ENCODE data around the gene CD200R1.
"Not testable (repeated sequence)": the region's sequence is repeated elsewhere in the genome, so short reads cannot be mapped to it uniquely, and the experiment has no call there.

CD200R1 gene

DNA sequence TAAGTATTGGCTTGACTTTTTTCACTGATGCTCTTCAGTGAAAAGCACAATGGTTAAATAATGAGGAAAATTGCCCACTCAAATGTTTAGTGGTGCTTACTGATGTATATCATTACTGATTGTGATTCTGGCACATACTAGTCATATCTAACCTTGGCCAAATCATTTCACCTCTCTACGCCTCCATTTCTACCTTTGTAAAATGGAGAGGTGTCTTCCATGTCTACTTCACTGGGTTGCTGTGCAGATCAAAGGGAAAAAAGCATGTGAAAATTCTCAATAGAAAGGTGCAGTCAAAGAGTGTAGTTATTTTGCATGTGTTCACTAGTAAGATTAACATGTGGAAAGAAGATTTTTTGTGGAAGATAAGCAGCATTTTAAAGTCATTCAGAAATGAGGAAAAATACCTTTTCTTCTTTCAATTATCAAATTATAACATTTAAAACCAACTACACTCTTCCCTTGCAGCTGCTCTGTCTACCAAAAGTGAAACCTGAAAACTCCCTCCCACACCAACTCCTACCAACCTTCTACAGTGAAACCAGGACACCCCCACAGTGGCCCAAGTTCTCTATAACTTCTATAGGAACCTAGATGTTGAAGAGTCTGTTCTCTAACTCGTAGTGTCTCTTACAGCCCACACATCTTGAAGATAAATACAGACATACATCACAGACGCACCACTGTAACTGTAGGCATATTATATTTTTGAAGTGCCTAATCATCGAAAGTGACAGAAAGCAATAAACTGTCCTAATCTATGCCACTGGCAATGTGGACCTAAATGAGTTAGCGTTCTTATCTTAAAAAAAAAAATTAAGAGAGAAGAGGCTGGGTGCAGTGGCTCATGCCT lies 1.4 kb downstream of the CD200R1 start:
- DNase-seq: peak; percentile 47

DNA sequence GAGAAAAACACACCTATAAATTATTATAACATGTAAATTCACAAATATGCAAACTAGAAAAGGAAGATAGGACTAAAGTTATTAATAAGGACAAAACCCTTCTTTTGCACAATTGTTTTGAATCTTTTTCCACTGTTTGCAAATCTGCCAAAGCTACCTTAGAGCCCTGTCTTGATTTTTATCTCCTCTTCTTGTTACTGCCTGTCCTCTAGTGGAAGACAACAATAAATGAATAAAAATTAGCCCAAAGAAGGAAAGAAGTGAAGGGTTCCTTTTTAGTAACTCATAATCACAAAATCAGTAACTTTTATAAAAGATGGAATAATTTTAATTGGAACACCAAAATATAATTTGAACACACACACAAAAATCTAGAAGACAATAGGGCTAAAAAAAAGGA lies 2.7 kb downstream of the CD200R1 start:
- no peak for DNase-seq

DNA sequence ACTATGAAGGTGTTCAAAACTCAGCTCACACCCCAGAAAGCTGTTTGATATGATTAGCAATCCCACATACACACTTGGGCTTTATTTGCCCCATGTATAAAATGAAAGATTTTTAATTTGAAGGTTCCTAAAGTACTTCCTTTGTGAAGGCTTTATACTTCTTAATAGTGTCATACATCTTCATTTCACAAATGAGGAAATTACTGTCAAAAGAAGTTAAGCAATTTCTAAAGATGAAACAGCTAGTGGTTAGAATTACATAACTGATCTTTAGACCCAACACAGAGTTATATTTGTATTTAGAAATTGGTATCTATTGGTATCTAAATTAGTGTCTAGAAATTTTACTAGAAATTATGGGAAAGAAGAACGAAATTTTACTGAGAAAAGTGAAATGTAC lies 7.1 kb downstream of the CD200R1 start:
- DNase-seq: no peak

DNA sequence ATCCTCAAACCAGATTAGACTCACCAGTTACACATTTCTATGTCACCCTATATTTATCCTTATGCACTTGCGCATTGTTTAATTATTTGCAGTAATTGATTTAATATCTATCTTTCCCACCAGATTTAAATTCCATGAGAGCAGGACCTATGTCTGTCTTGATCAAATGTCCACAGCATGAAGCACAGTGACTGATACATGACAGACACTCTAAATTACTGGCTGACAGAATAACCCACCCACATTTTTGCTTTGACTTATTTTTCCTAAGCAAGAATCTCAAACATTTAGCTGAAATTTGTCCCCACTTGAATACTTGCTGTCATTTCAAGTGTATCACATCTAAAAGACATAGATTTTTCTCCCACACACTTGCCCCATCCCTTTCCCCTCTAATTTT lies 7.5 kb downstream of the CD200R1 start:
- DNase-seq: no peak

DNA sequence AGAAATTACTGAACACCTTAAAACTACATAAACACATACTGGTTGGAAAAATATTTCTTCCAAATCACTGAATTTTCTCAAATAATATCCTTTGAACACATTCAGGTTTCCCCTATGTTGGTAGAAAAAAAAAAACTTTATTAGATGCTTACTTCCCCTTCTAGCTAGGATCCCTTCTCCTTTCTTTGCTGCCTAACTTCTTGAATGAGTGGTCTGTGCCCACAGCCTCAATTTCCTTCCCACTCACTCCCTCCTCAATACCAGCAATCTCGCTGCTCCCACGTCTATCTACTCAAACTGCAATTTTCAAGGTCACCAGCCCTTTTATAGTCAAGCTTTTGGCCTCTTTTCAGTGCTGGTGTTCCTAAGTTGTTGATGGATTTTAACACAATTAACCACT lies 8.3 kb downstream of the CD200R1 start:
- no peak for DNase-seq

DNA sequence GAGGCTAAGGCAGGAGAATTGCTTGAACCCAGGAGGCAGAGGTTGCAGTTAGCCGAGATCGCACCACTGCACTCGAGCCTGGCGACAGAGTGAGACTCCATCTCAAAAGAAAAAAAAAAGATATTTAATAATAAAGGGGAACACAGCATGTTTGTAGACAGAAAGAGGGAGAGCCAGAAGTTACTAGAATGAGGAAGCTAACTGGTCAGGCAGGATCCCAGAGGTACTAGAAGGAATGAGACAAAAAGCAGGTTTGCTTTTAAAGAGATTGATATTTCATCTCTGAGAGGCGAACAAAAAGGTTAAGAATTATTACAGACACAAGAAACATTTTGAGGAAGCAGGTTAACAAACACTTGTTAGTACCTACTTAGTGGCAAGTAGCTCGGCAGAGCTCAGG lies 9.2 kb downstream of the CD200R1 start:
- DNase-seq: no peak

DNA sequence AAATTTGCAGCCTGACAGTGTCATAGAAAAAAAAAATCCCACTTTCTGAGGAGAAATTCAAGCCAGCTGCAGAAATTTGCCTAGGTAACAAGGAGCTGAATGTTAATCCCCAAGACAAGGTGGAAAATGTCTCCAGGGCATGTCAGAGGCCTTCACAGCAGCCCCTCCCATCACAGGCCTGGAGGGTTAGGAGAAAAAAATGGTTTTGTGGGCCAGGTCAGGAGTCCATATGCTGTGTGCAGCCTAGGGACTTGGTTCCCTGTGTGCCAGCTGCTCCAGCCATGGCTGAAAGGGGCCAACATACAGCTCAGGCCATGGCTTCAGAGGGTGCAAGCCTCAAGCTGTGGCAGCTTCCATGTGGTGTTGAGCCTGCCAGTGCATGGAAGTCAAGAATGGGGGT lies 11.2 kb downstream of the CD200R1 start:
- no peak for DNase-seq

DNA sequence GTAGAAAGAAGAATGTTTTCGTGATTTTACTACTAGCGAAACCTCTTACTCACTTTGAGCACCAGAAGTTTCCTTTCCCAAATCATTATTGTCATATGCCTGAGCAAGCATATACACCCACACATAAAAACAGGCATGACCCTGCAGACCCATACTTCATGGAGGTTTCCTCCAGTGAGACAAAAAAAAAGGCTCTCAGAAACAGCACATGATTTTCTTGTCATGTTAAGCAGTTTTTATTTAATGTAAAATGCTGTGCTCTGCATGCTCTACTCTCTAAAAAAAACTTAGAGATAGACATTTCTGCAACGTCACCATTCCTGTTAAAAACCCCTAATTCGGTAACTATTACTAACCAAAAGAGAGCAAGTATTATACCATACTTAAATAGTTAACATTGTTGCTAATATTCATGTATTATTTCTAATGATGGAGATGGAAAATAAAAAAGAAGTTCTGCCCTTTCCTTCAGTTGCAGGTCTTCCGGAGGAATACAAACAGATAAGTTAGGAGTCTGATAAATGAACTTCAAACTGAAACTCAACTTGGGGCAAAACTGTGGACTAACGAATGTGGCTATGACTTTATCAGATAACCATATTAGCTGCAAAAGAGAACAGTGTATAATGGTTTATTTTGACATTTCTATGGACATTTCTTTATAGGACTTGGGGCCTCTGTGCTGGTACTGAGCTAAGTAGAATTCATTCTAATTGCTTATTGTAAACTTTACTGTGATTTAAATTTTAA lies 15.9 kb downstream of the CD200R1 start:
- no peak for DNase-seq

DNA sequence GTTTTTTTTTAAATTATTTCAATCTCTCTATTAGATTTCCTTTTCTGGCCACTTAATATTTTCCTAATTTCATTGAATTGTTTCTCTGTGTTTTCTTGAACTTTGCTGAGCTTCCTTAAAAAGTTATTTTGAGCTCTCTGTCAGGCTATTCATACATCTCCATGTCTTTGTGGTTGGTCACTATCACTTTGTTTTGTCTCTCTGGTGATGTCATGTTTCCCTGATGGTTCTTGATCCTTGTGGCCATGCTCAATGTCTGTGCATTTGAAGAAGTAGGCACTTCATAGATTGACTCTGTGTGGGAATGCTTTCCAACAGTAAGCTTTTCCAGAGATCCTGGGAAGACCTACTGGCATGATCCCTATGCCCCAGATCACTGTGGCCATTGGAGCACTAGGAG lies 18.6 kb downstream of the CD200R1 start:
- DNase-seq: no peak

DNA sequence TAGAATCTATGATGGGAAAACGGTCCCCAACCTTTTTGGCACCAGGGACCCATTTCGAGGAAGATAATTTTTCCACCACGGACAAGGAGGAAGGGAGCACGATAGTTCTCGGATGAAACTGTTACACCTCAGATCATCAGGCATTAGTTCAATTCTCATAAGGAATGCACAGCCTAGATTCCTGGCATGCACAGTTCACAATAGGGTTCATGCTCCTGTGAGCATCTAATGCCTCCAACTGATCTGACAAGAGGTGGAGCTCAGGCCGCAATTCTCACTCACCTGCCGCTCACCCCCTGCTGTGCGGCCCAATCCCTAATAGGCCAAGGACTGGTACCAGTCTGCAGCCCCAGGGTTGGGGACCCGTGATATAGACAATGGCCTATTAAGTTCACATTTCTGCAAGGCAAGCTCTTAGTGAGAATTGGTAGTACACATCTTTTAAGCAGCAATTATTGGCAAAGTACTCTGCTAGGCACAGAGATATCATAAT lies 26.5 kb downstream of the CD200R1 start:
- DNase-seq: no peak

DNA sequence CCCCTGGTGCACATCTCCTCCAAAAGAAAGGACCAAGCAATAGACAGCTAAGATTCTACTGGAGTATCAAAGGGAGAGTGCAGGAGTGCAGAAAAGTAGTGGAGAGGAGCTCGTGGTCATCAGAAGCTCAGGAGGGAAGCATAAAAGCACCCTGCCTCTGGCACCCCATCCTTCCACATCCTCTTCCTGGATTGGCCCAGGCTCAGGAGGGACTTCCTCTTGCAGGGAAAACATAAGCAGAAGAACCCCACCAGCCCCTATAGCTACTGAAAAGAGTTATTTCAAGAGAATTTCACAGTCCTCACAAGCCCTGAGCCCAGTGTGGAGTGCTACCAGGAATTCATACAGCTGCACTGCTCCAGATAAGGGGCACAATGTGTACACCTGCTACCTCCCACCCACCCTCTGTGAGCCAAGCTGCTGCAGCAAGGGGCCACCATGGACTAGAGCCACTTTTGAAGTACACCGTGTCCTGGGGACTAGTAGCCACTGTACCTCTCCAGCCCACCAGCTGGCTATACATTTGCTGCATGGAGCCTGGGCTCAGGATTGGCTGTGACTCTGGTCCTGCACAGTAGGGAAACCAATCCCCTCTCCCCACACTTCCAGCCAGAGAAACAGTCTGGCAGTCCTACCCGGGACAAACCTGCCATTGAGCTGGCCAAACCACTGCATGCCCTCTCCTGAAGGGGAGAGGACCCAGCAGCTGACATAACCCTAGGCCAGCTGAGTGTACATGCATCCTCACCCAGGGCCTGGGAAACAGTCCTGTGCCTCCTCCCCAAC lies 43.0 kb downstream of the CD200R1 start:
- no peak for DNase-seq

DNA sequence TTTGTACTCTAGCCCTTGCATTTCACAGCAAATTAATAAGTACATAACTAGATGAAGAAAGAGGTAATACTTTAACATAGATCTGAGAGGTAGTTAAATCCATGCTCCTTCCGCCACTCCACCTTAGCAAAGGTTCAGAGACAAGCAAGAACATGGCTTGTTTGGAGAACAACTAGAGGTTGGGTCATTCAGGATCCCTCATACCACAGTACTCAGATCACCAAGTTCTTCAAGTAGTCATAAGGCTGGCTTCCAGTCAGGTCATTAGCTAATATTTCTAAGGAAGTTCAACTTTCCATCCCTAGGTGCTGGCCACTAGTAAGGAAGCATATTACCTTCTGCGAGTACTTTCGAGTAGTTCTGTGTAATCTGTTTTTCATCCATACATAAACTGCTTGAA lies 44.1 kb downstream of the CD200R1 start:
- no peak for DNase-seq

DNA sequence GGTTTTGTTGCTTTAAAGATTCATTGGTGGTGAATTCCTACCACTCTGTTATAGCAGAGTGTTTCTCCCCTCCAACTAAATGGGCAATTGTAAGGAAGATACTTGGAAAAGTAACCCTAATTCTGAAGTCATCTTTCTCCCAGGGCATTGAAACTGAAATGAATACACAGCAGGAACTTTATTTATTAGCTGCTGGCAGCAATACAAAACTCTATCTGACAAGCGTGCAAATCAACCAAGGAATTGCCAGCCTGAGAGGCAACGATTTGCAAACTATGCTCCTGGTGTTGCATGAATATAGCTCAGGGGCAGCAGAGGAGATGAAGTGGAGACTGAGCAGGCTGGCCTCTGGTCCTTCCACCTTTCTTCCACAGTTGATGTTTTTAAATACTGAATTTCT lies 48.9 kb downstream of the CD200R1 start:
- DNase-seq: no peak

DNA sequence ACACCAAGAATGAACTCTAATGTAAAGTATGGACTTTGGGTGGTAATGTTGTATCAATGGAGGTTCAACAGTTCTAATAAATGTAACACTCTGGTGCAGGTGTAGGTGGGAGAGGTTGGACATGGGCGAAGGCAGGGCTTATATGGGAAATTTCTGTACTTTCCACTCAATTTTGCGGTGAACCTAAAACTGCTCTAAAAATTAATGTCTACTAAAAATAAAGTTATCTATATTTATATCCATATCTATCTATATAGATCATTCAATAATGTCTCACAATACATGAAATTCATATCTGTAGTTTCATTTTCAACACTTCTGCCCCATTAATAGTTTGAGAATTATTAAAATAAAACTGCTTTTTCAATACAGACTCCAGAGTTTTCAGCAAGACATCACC lies 49.3 kb downstream of the CD200R1 start:
- no peak for DNase-seq

DNA sequence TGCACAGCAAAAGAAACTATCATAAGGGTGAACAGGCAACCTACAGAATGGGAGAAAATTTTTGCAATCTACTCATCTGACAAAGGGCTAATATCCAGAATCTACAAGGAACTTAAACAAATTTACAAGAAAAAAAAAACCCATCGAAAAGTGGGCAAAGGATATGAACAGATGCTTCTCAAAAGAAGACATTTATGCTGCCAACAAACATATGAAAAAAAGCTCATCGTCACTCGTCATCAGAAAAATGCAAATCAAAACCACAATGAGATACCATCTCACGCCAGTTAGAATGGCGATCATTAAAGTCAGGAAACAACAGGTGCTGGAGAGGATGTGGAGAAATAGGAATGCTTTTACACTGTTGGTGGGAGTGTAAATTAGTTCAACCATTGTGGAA lies 55.4 kb downstream of the CD200R1 start:
- DNase-seq: not testable (repeated sequence)

DNA sequence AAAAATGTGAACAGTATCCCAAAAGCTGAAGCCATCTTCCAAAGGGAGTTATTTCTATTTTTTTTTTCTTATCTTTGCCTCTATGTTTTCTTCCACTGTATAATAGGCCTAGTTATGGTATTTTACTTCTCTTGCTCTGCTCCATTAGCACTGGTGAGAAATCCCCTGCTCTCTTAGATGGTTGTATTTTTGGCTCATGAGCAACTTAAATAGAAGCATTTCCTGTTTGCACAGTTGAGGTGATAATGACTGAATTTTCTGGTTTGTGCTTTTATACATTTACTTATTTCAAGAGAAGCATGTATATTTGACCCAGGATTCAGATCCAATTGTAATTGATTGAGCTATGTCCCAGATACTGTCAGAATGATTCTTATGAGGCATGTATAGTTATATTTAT lies 66.7 kb downstream of the CD200R1 start:
- DNase-seq: no peak

DNA sequence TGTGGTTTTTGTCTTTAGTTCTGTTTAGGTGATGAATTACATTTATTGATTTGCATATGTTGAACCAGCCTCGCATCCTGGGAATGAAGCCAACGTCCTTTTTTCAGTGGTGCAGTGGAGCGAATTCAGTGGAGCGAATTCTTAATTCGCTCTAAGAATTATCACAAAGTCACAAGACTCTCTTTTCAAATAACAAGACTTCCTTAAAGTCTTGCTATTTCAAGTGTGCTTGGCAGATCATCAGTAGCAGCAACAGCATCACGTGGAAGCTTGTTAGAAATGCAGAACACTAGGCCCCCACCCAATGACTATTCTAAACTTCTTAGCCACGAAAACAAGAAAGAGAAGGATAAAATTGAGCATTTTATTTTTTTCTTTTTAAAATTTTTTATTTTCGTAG lies 70.1 kb downstream of the CD200R1 start:
- DNase-seq: no peak

DNA sequence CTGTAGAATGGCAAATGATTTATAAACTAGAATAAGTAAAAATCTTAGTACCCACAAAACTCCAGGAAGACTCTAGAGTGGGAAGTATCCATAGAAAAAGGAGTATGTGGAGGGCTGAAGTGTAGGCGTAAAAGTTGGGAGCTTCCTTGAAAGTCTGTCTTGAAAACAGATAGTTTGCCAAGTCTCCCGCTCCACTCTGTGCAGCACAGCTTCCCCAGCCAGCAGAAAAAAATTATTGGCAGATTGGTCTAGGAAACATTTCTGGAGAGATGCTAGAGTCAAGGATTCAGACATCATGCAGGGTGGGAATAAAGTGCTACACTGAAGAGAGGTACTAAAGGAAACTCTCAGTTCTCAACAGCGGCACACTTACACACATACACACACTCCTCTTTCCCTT lies 74.8 kb downstream of the CD200R1 start:
- no peak for DNase-seq

DNA sequence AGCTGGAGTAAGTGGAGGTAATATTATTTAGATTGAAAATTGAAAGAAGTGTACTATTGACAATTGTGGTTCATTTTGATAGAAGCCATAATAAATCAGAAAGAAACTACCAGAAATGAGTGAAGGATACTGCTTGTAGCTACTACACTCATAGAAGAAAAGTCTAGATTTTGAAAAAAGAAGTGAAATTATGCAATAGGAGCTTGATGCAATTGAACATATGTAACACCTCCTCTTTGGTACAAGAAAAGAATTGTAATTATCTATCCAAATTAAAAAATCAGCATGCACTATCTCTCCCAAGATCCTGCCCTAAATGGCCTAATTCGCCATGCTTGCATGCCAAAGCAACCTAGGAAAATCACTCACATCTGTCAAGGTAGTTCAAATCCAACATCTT lies 77.1 kb downstream of the CD200R1 start:
- DNase-seq: no peak

DNA sequence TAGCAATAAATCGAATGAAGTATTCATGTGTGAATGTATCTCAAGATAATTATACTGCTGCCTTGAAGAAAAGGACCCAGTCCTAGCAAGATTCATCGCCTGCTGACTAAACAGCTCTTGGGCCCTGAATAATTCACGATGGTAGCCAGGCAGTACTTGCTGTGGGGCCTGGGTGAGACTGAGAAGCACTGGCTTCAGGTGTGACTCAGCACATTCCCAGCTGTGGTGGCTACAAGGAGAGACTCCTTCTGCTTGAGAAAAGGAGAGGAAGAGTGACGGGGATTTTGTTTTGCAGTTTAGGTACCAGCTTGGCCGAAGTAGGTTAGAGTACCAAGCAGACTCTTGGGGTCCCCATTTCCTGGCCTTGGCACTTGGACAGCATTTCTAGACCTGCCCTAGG lies 80.6 kb downstream of the CD200R1 start:
- no peak for DNase-seq

DNA sequence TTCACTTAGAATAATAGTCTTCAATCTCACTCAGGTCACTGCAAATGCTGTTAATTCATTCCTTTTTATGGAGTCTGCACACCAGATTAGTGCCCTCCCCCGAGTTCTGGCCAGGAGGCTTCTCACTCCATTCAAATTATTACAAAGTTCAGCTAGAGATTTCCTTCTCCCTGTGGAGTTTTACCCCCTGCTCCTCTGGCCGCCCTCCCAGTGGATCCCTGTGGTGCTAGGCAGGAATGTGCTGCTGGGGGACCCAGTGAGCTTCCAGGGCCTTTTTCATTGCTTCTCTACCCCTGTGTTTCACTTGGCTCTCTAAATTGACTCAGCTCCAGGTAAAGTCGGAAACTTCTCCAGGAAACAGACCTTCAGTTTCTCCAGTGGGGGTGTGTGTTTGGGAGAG lies 85.5 kb downstream of the CD200R1 start:
- no peak for DNase-seq

DNA sequence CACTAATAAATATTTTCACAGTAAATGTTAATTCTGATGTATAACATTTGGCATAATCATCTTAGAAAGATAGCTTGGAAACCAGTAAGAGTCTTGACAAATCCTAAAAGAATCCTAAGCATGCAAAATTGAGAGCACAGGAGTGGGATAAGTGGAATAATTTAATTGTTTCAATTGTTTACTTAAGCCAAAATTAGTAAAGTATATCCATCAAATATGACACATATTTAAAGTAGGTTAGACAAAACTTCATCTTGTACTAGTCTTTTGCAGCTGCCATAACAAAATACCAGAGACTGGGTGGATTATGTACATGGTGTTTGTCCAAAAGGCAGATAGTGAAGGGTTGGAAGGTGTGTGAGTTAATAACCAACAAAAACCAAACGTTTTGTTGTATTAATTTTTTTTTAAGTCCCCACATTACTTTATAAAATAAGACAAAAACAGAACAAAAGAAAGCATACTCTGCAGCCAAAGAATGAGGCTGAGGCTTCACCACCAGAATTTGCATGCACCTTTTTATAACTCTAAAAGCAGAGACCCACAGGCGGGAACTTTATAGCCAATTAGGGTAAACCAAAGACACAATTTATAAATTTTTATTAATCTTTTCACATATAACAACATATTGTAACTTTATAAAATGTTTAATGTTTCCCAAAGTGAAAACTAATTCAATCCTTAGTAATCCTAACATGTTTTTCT lies 86.4 kb downstream of the CD200R1 start:
- no peak for DNase-seq
